ENCODE results near the gene PHACTR4.

DNA sequence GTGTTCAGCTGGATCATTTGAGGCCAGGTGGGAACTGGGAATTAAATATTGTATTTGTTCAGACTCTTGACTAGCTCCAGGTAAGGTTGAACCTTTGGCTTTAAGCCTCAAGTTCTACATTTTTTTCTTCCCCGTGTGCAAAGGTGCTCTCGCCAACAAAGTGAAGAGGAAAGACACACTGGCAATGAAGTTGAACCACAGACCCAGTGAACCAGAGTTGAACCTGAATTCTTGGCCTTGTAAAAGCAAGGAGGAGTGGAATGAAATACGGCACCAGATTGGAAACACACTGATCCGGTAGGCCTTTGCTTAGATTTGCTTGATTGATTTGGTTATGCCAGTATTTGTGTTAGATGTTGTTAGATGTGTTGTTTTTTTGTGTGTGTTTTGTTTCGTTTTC is 110.8 kb downstream of the PHACTR4 start:
- no peak for TF ChIP-seq EZH2 (IDR thresholded peaks at IDR 0.05; ENCODE audit: low read length, missing control alignments)
- TF ChIP-seq, protein P1, sequence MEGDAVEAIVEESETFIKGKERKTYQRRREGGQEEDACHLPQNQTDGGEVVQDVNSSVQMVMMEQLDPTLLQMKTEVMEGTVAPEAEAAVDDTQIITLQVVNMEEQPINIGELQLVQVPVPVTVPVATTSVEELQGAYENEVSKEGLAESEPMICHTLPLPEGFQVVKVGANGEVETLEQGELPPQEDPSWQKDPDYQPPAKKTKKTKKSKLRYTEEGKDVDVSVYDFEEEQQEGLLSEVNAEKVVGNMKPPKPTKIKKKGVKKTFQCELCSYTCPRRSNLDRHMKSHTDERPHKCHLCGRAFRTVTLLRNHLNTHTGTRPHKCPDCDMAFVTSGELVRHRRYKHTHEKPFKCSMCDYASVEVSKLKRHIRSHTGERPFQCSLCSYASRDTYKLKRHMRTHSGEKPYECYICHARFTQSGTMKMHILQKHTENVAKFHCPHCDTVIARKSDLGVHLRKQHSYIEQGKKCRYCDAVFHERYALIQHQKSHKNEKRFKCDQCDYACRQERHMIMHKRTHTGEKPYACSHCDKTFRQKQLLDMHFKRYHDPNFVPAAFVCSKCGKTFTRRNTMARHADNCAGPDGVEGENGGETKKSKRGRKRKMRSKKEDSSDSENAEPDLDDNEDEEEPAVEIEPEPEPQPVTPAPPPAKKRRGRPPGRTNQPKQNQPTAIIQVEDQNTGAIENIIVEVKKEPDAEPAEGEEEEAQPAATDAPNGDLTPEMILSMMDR (conservative IDR thresholded peaks at IDR 0.05 in 1 of 2, IDR thresholded peaks at IDR 0.05 in 1 of 2; ENCODE audit: low read depth in 1 of 2, low read length in 2 of 2), result no peak

Measured in fibroblast of lung (primary cell).